K562 (cell line): ENCODE results near the gene MFSD6. TPM values are rescaled to one million over a fixed set of nuclear protein-coding genes. Genes with fewer than 3 reads are reported as not detected.
A peak's percentile ranks its signal among the peaks of the same experiment; 100 is the strongest.

Experiments
- ATAC-seq: fragments of 200-7000 bp; cut with Tn5 transposase; 3 replicates; pipeline ENCODE4 v1.9.1; 2020; ENCODE audit warnings: moderate library complexity
- BruUV-seq: library from RNA; stranded (reverse); fragments of 400-500 nt; replicated peaks from 2 replicates; lab custom pipeline; 2021; lab: Mats Ljungman, UMichigan
- CTCF ChIA-PET: fragments of 300-600 bp; formaldehyde crosslinking; extraction: SDS; loops from one replicate; lab custom pipeline; 2021; ENCODE audit warnings: low intra/inter-chr PET ratio; lab: Yijun Ruan, JAX
- POLR2A ChIA-PET: fragments of 300-600, 350-650 bp; sonication (Branson Sonifier 250); formaldehyde crosslinking; extraction: SDS; loops from one replicate; lab custom pipeline; 2021; ENCODE audit warnings: antibody characterized with exemption, inconsistent platforms; lab: Yijun Ruan, JAX
- DNase-seq, 4 experiments: peaks; one replicate each; pipeline versions ENCODE4 v3.0.0 to v3.0.0-alpha.2; 2011 to 2018; ENCODE audit warnings: low spot score in 3 of 4, mixed read lengths in 3 of 4; ENCODE audit errors: extremely low read depth in 1 of 4
- FAIRE-seq: peaks from 2 replicates; lab custom pipeline; 2011; peaks lifted over from hg19 to GRCh38; lab: Jason Lieb, UNC
- H2AFZ ChIP-seq: 2 replicates; pipeline ENCODE4 v1.6.0; 2011; ENCODE audit warnings: low read depth, low read length, control low read depth, inconsistent platforms
- H3K27ac ChIP-seq: fragments of 200-600 bp; 3 replicates; pipeline ENCODE4 v1.8.0; 2011; ENCODE audit warnings: low read depth, mild to moderate bottlenecking, control low read depth, inconsistent platforms, low read length, moderate library complexity, mixed read lengths; ENCODE audit errors: extremely low read depth
- H3K27me3 ChIP-seq, 2 experiments: fragments of 300-600 bp in 1 of 2; 2 replicates in 1 of 2; 3 replicates in 1 of 2; pipeline versions ENCODE4 v1.6.0 to v1.8.0; 2011; ENCODE audit warnings: inconsistent platforms in 2 of 2, low read length in 2 of 2, mild to moderate bottlenecking in 1 of 2, mixed read lengths in 1 of 2, moderate library complexity in 1 of 2; ENCODE audit not compliant: control insufficient read depth in 2 of 2, insufficient read depth in 2 of 2
- H3K36me3 ChIP-seq: fragments of 300-600 bp; 3 replicates; pipeline ENCODE4 v1.8.0; 2011; ENCODE audit warnings: mild to moderate bottlenecking, low read length, inconsistent platforms; ENCODE audit not compliant: control insufficient read depth, insufficient read depth
- H3K4me1 ChIP-seq, 2 experiments: fragments of 200-600 bp in 1 of 2; replicated peaks in 1 of 2; 2 replicates in 1 of 2; 3 replicates in 1 of 2; pipeline versions ENCODE4 v1.5.1 to v1.8.0; 2011; ENCODE audit warnings: inconsistent platforms in 2 of 2, low read length in 2 of 2, mild to moderate bottlenecking in 1 of 2, mixed read lengths in 1 of 2, moderate library complexity in 1 of 2; ENCODE audit not compliant: control insufficient read depth in 2 of 2, insufficient read depth in 2 of 2
- H3K4me2 ChIP-seq: 2 replicates; pipeline ENCODE4 v1.6.1; 2011; ENCODE audit warnings: low read length, control low read depth, inconsistent platforms, mixed read lengths; ENCODE audit not compliant: insufficient read depth
- H3K4me3 ChIP-seq: fragments of 200-600 bp; sonication (generic), shearing (Covaris generic); 2 replicates; pipeline ENCODE4 v1.5.1; 2016; ENCODE audit warnings: control low read depth, inconsistent platforms
- H3K79me2 ChIP-seq: fragments of 200-600 bp; 3 replicates; pipeline ENCODE4 v1.8.0; 2011; ENCODE audit warnings: low read length, inconsistent platforms; ENCODE audit not compliant: control insufficient read depth, insufficient read depth
- H3K9ac ChIP-seq, 2 experiments: 2 replicates each; pipeline versions ENCODE4 v1.6.0 to v1.6.1; 2011; ENCODE audit warnings: low read depth in 2 of 2, low read length in 2 of 2, control low read depth in 1 of 2, inconsistent platforms in 1 of 2, mild to moderate bottlenecking in 1 of 2, mixed read lengths in 1 of 2; ENCODE audit not compliant: insufficient read depth in 1 of 2
- H3K9me1 ChIP-seq: one replicate; pipeline ENCODE4 v1.6.0; 2011; ENCODE audit warnings: inconsistent platforms, mild to moderate bottlenecking, low read length, moderate library complexity; ENCODE audit not compliant: control insufficient read depth, insufficient read depth
- H3K9me3 ChIP-seq: replicated peaks from 2 replicates; pipeline ENCODE4 v1.5.1; 2011; ENCODE audit warnings: low read depth, low read length, inconsistent platforms; ENCODE audit not compliant: control insufficient read depth, insufficient read depth
- H4K20me1 ChIP-seq: replicated peaks from 2 replicates; pipeline ENCODE4 v1.6.1; 2011; ENCODE audit warnings: low read length, inconsistent platforms, mixed read lengths; ENCODE audit not compliant: control insufficient read depth, insufficient read depth
- ARHGAP35 ChIP-seq: fragments of 450-650 bp; IDR thresholded peaks from 2 replicates; pipeline ENCODE4 v1.6.1; 2018; ENCODE audit not compliant: partially characterized antibody
- ATF3 ChIP-seq, 2 experiments: fragments of 450-650 bp in 1 of 2; sonication (generic) in 1 of 2; formaldehyde crosslinking in 1 of 2; IDR thresholded peaks in 1 of 2; conservative IDR thresholded peaks in 1 of 2; 2 replicates each; pipeline versions ENCODE4 v1.6.1 to v1.8.1; 2016 to 2023; ENCODE audit warnings: mild to moderate bottlenecking in 2 of 2, moderate library complexity in 2 of 2, inconsistent platforms in 1 of 2, missing genetic modification reagents in 1 of 2
- CEBPB ChIP-seq: fragments of 450-650 bp; IDR thresholded peaks from 2 replicates; pipeline ENCODE4 v1.6.1; 2016; ENCODE audit warnings: missing genetic modification characterization, missing compliant biosample characterization
- CEBPG ChIP-seq, 3 experiments: fragments of 200-800 bp in 1 of 3; sonication (Bioruptor generic) in 1 of 3; sonication (generic) in 1 of 3; formaldehyde crosslinking in 1 of 3; IDR thresholded peaks in 2 of 3; conservative IDR thresholded peaks in 1 of 3; 2 replicates each; pipeline versions ENCODE4 v1.6.1 to v1.8.0; 2016 to 2022; ENCODE audit warnings: missing compliant biosample characterization in 2 of 3, missing genetic modification characterization in 2 of 3, mild to moderate bottlenecking in 1 of 3, missing genetic modification reagents in 1 of 3
- EP400 ChIP-seq: fragments of 450-650 bp; IDR thresholded peaks from 2 replicates; pipeline ENCODE4 v1.6.1; 2017; ENCODE audit warnings: antibody characterized with exemption, mild to moderate bottlenecking, moderate library complexity
- MTA1 ChIP-seq: fragments of 450-650 bp; IDR thresholded peaks from 2 replicates; pipeline ENCODE4 v1.6.1; 2017; ENCODE audit warnings: borderline replicate concordance
- TAL1 ChIP-seq: fragments of 450-650 bp; IDR thresholded peaks from 2 replicates; pipeline ENCODE4 v1.6.1; 2016; ENCODE audit warnings: mild to moderate bottlenecking
- TEAD4 ChIP-seq, 2 experiments: sonication (generic) in 1 of 2; formaldehyde crosslinking in 1 of 2; IDR thresholded peaks; 2 replicates each; pipeline versions ENCODE4 v1.6.1 to v1.8.0; 2012 to 2022; ENCODE audit warnings: borderline replicate concordance in 1 of 2, inconsistent platforms in 1 of 2, low read length in 1 of 2, mild to moderate bottlenecking in 1 of 2, missing genetic modification reagents in 1 of 2
- TRIM24 ChIP-seq, 2 experiments: fragments of 450-650 bp; IDR thresholded peaks; 2 replicates each; pipeline ENCODE4 v1.6.1; 2016
- ZFX ChIP-seq: sonication (generic); formaldehyde crosslinking; IDR thresholded peaks from 2 replicates; pipeline ENCODE4 v1.8.0; 2022; ENCODE audit warnings: mild to moderate bottlenecking, missing genetic modification reagents, moderate library complexity
- ZNF24 ChIP-seq: fragments of 450-650 bp; IDR thresholded peaks from 2 replicates; pipeline ENCODE4 v1.6.1; 2016
- ZNF274 ChIP-seq: IDR thresholded peaks from 2 replicates; pipeline ENCODE4 v1.6.1; 2011; ENCODE audit warnings: low read depth, mild to moderate bottlenecking, low read length, moderate library complexity, borderline replicate concordance
- ZNF592 ChIP-seq: fragments of 450-650 bp; IDR thresholded peaks from 2 replicates; pipeline ENCODE4 v1.6.1; 2017; ENCODE audit warnings: antibody characterized with exemption, mild to moderate bottlenecking
- WGBS: fragments of 100-300 bp; shearing (Covaris generic); methylation state at CpG from one replicate; pipeline ENCODE4 v1.1.6; 2016; ENCODE audit warnings: low coverage, mixed read lengths; ENCODE audit not compliant: insufficient coverage; ENCODE audit errors: missing lambda C conversion rate; 5-methylcytosine and 5-hydroxymethylcytosine counted together
- in situ Hi-C: fragments of 300-500 bp; cut with MboI; formaldehyde crosslinking; loops from 4 replicates; pipeline ENCODE4 v1.15.0; 2018; ENCODE audit warnings: inconsistent platforms, mixed read lengths
- intact Hi-C: fragments of 100-400 bp; cut with micrococcal nuclease; formaldehyde crosslinking; loops from 2 replicates; pipeline ENCODE4 v1.14.2; 2022
- polyA plus RNA-seq, 8 experiments: library from polyadenylated mRNA; depleted of rRNA in 4 of 8; stranded (reverse) in 5 of 8; unstranded in 3 of 8; fragments of >200 nt; fragmentation: Nextera tagmentation in 2 of 8; fragmentation: Illumina TruSeq in 1 of 8; extraction: Ambion mirVana in 2 of 8; extraction: Trizol in 1 of 8; gene quantifications; 2 replicates each; pipeline versions ENCODE4 v1.2.1 to v1.2.3, GENCODE V29; 2011 to 2014; ENCODE audit warnings: inconsistent platforms in 1 of 8, missing spikeins in 1 of 8
- total RNA-seq, 7 experiments: library from RNA; depleted of rRNA in 6 of 7; stranded (reverse); fragments of >200 nt in 6 of 7; fragmentation: Illumina TruSeq in 2 of 7; extraction: Trizol in 2 of 7; gene quantifications; 2 replicates each; pipeline versions ENCODE4 v1.2.1 to v1.2.3, GENCODE V29; 2011 to 2021; ENCODE audit warnings: low replicate concordance in 1 of 7
- TF ChIP-seq, protein P1 (sequence below): fragments of 450-650 bp; formaldehyde crosslinking; IDR thresholded peaks from 2 replicates; pipeline ENCODE4 v1.4.0; 2022; ENCODE audit warnings: mild to moderate bottlenecking, moderate library complexity

Gene MFSD6
- total and polyA plus RNA-seq, 9 of the 15 experiments (the other 6 are each of a cell fraction or from before 2014, with no cell fraction given), result 1.1 to 7.9 (median 4.4) TPM

GRCh38 chr2:190425221-190425866 lies 17.2 kb downstream of the MFSD6 start:
- Histone ChIP-seq H3K79me2 (no peaks in the 10 kb centered on the region), H4K20me1 (no peaks in the 10 kb centered on the region), H3K36me3 (no peaks in the 10 kb centered on the region), H3K4me2 (no peak overlapping the region), H3K27me3 (no peaks in the 10 kb centered on the region), H2AFZ (peak overlapping the region; percentile 47), H3K27ac (no peak overlapping the region), H3K4me3 (no peak overlapping the region), H3K9me3 (no peaks in the 10 kb centered on the region), H3K9me1 (no peaks in the 10 kb centered on the region), H3K9ac (no peak overlapping the region), H3K4me1 (no peaks in the 10 kb centered on the region; a peak in 1 of 5 replicates)
- intact Hi-C loops, result no loop called here
- in situ Hi-C loops, result no loop called here
- CTCF ChIA-PET, result no interaction called here
- POLR2A ChIA-PET, result no interaction called here
- WGBS, result 0% methylated on average over 1 of the region's 1 CpG
- ATAC-seq (peak; percentile 66), FAIRE-seq (peak; percentile 44), DNase-seq (no peak)
- BruUV-seq, result no TSS peak
- peak; percentile 41; the same call in 1 of the 2 replicates for TF ChIP-seq EP400
- TF ChIP-seq, protein P1, sequence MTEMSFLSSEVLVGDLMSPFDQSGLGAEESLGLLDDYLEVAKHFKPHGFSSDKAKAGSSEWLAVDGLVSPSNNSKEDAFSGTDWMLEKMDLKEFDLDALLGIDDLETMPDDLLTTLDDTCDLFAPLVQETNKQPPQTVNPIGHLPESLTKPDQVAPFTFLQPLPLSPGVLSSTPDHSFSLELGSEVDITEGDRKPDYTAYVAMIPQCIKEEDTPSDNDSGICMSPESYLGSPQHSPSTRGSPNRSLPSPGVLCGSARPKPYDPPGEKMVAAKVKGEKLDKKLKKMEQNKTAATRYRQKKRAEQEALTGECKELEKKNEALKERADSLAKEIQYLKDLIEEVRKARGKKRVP, result peak; percentile 69
- no peak for TF ChIP-seq ARHGAP35
- TF ChIP-seq ZNF592, result 0 out of 2 replicates have a peak, but pooled peaks have one; percentile 47
- TF ChIP-seq MTA1, result no peak
- TF ChIP-seq CEBPB (tag), result peak; percentile 66
- TF ChIP-seq TRIM24 (IDR thresholded peaks at IDR 0.05), result peak in 1 of 2 experiments; percentile 38; a peak in 1 of 4 replicates
- TF ChIP-seq TEAD4 (IDR thresholded peaks at IDR 0.05; ENCODE audit: low read length), result no peak
- no peak for TF ChIP-seq TEAD4 (CRISPR knock-in tag; IDR thresholded peaks at IDR 0.05; ENCODE audit: borderline replicate concordance)
- peak; percentile 75 for TF ChIP-seq ATF3 (IDR thresholded peaks at IDR 0.05)
- TF ChIP-seq ATF3 (CRISPR knock-in tag; conservative IDR thresholded peaks at IDR 0.05), result no peak
- TF ChIP-seq TAL1, result 0 out of 2 replicates have a peak, but pooled peaks have one; percentile 16
- TF ChIP-seq ZNF274, result no peak
- TF ChIP-seq ZNF24, result peak; percentile 17; the same call in 1 of the 2 replicates
- TF ChIP-seq ZFX (CRISPR knock-in tag), result no peak
- no peak for TF ChIP-seq CEBPG (CRISPR knock-in tag; IDR thresholded peaks at IDR 0.05)
- TF ChIP-seq CEBPG (tag; conservative IDR thresholded peaks at IDR 0.05 in 1 of 2, IDR thresholded peaks at IDR 0.05 in 1 of 2), result peak; percentile 86 to 89
